Esophagus (tissue), 2 donors: ENCODE data around the gene DDI2. TPM values are rescaled to one million over a fixed set of nuclear protein-coding genes. Genes with fewer than 3 reads are reported as not detected.
"Not testable (repeated sequence)": the region's sequence is repeated elsewhere in the genome, so short reads cannot be mapped to it uniquely, and the experiment has no call there.

Experiments
- H3K27ac ChIP-seq, 2 donors: one replicate each; pipeline ENCODE4 v1.5.1; 2013; ENCODE audit warnings: low read depth in 2 of 2, mild to moderate bottlenecking in 2 of 2, inconsistent platforms in 1 of 2, low read length in 1 of 2, moderate library complexity in 1 of 2
- H3K27me3 ChIP-seq, 2 donors: one replicate each; pipeline ENCODE4 v1.6.1; 2013; ENCODE audit warnings: low read length in 2 of 2, control low read depth in 1 of 2, mild to moderate bottlenecking in 1 of 2; ENCODE audit not compliant: insufficient read depth in 2 of 2, control insufficient read depth in 1 of 2
- H3K36me3 ChIP-seq, 2 donors: one replicate each; pipeline ENCODE4 v1.6.1; 2013; ENCODE audit warnings: low read length in 1 of 2; ENCODE audit not compliant: control insufficient read depth in 2 of 2, insufficient read depth in 2 of 2
- H3K4me1 ChIP-seq, 2 donors: one replicate each; pipeline ENCODE4 v1.6.1; 2013; ENCODE audit warnings: low read length in 1 of 2; ENCODE audit not compliant: control insufficient read depth in 2 of 2, insufficient read depth in 2 of 2
- H3K4me3 ChIP-seq, 2 donors: one replicate each; pipeline ENCODE4 v1.5.1; 2013; ENCODE audit warnings: low read length in 2 of 2, mild to moderate bottlenecking in 2 of 2, low read depth in 1 of 2, moderate library complexity in 1 of 2
- H3K9me3 ChIP-seq, 2 donors: one replicate each; pipeline ENCODE4 v1.6.1; 2013; ENCODE audit warnings: mild to moderate bottlenecking in 2 of 2, low read depth in 1 of 2, low read length in 1 of 2, moderate library complexity in 1 of 2; ENCODE audit not compliant: control insufficient read depth in 2 of 2, insufficient read depth in 1 of 2
- WGBS, 2 donors: extraction: QIAGEN DNeasy Blood & Tissue Kit; methylation state at CpG; one replicate each; pipeline ENCODE4 v1.1.7; 2013; 5-methylcytosine and 5-hydroxymethylcytosine counted together
- polyA plus RNA-seq, 2 donors: library from polyadenylated mRNA; stranded (reverse); fragments of 200-250 nt; gene quantifications; one replicate each; pipeline ENCODE4 v1.2.3, GENCODE V29; 2013
- donor health status: healthy with polysubstance abuse.
- donor health status: Bipolar disorder and iron deficiency.

Gene DDI2
- polyA plus RNA-seq, 2 donors = 9.6 to 15.3 TPM

DNA sequence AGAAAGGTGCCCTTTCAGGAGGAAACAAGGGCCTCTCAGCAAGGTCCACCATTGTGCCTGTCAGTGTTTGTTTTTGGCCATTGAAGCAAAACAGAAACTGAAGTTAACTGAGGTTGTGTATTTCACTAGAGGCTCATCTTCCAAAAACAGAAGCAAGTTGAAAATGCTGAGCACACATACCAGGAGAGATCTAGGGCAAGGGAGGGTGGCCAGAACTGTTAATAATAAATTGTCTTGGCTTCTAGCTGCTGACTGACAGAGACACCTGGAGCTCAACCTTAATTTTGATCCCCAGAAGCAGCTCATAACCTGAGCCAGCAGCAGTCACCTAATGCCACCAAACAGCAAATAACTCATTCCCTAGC is 37.6 kb upstream of the DDI2 start:
- Histone ChIP-seq H3K27me3 (no peaks in the 10 kb centered on the region), H3K36me3 (no peaks in the 10 kb centered on the region), H3K9me3 (no peaks in the 10 kb centered on the region), H3K4me3 (no peak overlapping the region), H3K27ac (peak overlapping the region; percentile 62 to 69), H3K4me1 (peaks cover 3 to 8% of the 10 kb centered on the region in 2 donors)

DNA sequence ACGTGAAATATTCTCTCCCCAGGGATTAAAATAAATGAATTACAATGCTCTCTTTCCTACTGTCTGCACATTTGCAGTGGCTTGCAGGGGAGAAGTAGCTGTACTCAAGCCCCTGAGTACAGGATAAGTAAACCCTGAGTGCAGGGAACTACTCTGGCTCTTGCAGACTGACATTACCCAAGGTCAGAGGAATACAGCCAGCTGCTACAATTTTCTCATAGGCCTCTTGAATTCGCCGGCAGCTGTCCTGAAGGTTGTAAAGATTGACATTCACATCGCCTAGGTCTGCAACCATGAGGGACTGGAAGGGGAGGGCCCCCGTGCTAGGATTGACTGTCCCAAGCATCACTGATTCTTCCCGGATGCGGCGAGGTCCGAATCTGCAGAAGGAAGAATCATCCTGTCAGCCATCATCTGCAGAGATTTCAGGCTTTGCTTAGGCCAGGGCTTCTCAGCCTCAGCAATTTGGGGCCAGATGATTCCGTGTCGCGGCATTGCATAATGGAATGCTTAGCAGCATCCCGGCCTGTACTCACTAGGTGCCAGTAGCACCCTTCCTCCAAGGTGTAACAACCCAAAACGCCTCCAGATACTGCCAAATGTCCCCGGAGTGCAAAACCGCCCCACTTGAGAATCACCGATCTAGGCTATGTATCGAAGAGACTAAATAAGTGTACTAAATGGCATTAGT is 34.1 kb upstream of the DDI2 start:
- H3K36me3 ChIP-seq = no peaks in the 10 kb centered on the region
- H3K27me3 ChIP-seq = no peaks in the 10 kb centered on the region
- 88 to 96% methylated on average over 18 of the region's 18 CpGs for WGBS, 2 donors
- no peak overlapping the region for H3K4me3 ChIP-seq
- H3K27ac ChIP-seq = no peak overlapping the region
- H3K4me1 ChIP-seq = peaks cover 3 to 8% of the 10 kb centered on the region in 2 donors
- no peaks in the 10 kb centered on the region for H3K9me3 ChIP-seq

DNA sequence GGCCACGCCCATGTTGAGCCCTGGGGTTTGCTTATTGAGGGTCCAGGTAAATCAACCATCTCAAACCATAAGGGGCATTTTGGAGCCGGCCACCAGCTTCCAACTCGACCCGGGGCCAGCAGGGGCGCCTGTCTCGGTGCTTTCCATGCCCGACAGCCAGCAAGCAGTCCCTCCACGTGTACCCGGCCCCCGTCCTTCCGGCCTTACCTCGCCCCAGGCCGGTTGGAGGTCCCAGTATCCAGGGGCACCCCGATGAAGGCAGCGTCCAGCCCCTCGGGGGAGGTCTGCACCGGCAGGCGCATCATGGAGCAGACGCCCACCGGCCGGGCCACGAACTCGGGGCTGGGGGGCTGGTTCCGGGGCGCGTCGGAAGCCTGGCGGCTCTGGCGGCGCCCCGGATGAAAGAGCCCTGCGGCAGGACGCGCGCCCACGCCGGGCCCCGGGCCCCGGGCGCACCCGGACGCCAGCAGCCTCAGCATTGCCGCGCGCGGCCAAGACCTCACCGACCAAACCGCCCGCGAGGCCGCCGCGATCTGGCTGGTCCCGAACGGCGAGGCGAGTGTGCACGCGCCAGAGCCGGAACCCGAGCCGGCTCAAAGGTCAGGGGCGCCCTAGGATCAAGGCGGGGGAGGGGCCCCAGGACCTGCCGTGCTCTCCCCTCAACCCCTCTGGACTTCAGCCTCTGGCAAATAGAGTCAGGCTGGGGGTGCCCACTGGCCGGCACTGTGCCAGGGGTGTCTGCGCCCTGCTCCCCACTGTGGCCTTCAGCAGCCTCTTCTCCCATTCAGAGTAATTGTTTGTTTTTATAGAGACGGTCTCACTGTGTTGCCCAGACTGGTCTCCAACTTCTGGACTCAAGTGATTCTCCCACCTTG is 32.5 kb upstream of the DDI2 start, which contains the start of gene AGMAT:
TSS of gene AGMAT (minus strand) at position 563 of the 875 bp plus-strand sequence. CDS start at position 479, 84 bp downstream.
- Histone ChIP-seq H3K4me1 (peaks cover 0 to 2% of the 10 kb centered on the region in 2 donors), H3K27ac (no peak within 1 kb of the TSS), H3K9me3 (no peaks in the 10 kb centered on the region), H3K27me3 (no peaks in the 10 kb centered on the region), H3K4me3 (peak within 1 kb of the TSS; percentile 53 to 55), H3K36me3 (no peaks in the 10 kb centered on the region)
- WGBS, 2 donors = 2 to 3% methylated on average over 51 to 68 of the region's 68 CpGs

DNA sequence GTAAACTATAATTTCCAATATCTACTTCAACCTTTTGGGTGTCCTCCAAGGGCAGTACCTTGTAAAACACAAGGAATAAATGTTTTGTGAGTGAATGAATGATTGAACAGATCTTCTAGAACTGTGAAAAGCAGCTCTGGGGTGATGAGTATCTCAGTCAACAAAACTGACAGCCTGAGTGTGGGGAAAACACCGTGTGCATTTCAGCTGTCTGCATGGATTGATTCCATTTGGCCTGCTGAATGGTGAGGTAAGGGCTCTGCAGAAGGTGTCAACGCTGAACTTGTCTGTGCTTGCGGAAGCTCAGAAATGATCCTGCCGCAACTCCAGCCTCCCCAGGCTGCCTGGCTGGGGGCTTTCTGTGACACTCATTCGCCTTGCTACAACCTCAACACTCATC is 25.0 kb upstream of the DDI2 start:
- H3K36me3 ChIP-seq = no peaks in the 10 kb centered on the region
- no peak overlapping the region for H3K4me3 ChIP-seq
- WGBS, 2 donors = 28 to 58% methylated on average over 5 of the region's 5 CpGs
- no peaks in the 10 kb centered on the region for H3K4me1 ChIP-seq
- H3K27me3 ChIP-seq = no peaks in the 10 kb centered on the region
- no peaks in the 10 kb centered on the region for H3K9me3 ChIP-seq
- H3K27ac ChIP-seq = peak overlapping the region in 1 of 2 donors; percentile 21

DNA sequence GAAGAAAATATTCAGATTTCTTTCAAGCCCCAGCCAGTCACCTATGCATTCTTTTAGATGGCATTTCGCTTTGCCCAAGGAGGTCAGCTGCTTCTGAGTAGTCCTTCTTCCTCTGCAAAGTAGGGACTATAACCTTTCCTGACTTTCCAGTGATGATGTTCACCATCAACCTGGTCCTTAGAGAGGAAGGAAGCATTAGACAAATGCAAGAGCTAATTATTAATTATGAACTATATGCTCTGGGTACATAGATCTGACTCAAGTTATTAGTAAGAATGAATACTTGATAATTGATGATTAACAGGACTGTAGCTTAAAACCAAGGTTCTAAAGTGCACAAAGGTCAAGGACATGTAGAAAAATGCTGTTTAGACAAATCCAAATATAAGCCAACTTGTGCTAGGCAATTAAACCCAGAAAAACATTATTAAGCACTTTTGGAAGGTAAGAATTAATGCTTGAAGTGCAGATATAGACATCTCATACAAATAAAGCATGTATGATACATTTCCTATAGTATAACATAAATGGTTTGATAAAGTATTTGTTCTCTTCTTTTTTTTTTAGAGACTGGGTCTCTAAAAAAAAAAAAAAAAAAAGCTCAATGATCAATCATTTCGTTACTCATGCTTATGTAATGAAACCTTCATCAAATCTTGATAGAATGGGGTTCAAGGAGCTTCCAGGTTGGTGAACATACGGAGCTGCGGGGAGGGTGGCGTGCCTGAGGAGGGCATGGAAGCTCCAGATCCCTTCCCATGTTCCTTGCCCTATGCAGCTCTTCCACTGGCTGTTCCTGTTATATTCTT is 21.2 kb upstream of the DDI2 start:
- WGBS, 2 donors = 73 to 85% methylated on average over 5 of the region's 5 CpGs

DNA sequence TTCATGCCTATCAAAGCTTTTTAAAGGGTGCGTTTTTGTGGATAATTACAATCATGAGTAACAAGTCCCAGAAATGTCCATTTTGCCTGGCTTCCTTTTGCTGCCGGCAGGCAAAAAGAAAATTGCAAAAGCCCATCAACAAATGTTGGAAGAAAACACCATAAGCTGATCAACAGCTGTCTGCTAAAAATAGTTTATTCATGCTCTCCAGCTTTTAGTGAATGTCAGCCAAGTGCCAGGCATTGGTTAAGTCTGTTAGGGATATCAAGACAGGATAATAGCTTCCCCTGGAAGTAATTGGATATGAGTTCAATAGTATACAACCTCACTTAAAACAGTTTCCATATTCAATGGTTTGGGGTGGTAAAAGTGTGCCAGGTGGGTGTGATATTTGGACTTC is 18.8 kb upstream of the DDI2 start:
- no peaks in the 10 kb centered on the region for H3K9me3 ChIP-seq
- H3K27ac ChIP-seq = no peak overlapping the region
- H3K36me3 ChIP-seq = no peaks in the 10 kb centered on the region
- no peaks in the 10 kb centered on the region for H3K4me1 ChIP-seq
- no peak overlapping the region for H3K4me3 ChIP-seq
- WGBS, 2 donors = 55 to 56% methylated on average over 2 of the region's 2 CpGs
- H3K27me3 ChIP-seq = no peaks in the 10 kb centered on the region

More for the DNA sequence above, 21.2 kb upstream of the DDI2 start:
- no peaks in the 10 kb centered on the region for H3K36me3 ChIP-seq
- H3K27ac ChIP-seq = no peak overlapping the region
- no peaks in the 10 kb centered on the region for H3K4me1 ChIP-seq
- no peak overlapping the region for H3K4me3 ChIP-seq
- H3K27me3 ChIP-seq = no peaks in the 10 kb centered on the region
- no peaks in the 10 kb centered on the region for H3K9me3 ChIP-seq

DNA sequence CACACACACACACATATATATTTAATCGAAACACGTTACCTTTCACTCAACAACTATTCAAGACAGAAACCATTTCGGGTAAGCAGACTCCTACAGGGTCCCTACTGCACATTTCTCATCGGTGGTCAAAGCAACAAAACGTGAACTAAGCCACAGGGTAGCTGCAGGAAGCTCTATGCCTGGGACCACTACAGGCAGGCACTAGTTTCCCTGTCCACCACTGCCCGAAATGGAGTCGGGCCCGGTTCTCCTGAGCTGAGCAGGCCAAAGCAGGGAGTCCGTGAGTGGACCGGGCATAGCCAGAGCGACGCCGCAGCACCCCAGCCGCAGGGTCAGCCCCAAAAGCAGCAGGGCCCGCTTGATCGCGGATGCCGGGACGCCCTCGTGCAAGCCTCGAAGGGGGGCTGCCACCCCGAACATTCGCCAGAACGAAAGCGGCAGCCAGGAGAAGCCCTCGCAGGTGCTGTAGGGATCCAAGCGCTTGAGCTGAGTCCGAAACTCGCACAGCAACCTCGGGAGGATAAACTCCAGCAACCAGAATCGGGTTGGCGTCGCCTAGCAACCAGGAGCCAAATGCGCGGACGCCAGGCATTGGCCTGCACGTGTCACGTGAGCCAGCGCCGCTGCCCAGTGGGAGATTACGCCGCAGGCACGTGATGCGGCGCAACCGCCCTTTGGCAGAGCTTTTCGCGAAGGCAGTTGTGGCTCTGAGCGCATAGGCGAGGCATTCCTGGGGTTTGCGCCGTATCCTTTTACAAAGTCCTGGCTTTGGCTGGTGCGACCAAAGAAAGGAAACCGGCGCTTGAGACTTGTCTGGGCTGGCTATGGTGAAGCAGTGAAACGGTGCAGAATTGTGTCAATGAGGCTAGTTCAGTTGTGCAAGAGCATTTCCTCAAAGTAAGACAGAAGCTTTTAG is 13.9 kb upstream of the DDI2 start:
- WGBS, 2 donors = 1 to 2% methylated on average over 56 of the region's 56 CpGs
- H3K27ac ChIP-seq = peak overlapping the region; percentile 97
- no peaks in the 10 kb centered on the region for H3K9me3 ChIP-seq
- no peaks in the 10 kb centered on the region for H3K27me3 ChIP-seq
- no peaks in the 10 kb centered on the region for H3K36me3 ChIP-seq
- H3K4me1 ChIP-seq = peaks cover 0 to 3% of the 10 kb centered on the region in 2 donors
- peak overlapping the region; percentile 63 to 86 for H3K4me3 ChIP-seq

DNA sequence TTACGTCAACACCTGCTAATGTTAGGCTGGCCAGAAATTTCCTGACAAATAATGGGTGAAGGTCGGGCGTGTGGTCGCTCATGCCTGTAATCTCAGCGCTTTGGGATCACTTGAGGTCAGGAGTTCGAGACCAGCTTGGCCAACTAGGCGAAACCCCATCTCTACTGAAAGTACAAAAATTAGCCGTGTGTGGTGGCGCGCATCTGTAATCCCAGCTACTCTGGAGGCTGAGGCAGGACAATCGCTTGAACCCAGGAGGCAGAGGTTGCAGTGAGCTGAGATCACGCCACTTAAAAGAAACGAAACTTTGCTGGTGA is 13.3 kb upstream of the DDI2 start:
- not testable (repeated sequence) for H3K9me3 ChIP-seq, H3K27me3 ChIP-seq, H3K4me1 ChIP-seq, H3K36me3 ChIP-seq
- Histone ChIP-seq H3K27ac (peak overlapping the region; percentile 97), H3K4me3 (peak overlapping the region; percentile 63 to 86)
- WGBS, 2 donors = 63 to 69% methylated on average over 13 of the region's 13 CpGs

DNA sequence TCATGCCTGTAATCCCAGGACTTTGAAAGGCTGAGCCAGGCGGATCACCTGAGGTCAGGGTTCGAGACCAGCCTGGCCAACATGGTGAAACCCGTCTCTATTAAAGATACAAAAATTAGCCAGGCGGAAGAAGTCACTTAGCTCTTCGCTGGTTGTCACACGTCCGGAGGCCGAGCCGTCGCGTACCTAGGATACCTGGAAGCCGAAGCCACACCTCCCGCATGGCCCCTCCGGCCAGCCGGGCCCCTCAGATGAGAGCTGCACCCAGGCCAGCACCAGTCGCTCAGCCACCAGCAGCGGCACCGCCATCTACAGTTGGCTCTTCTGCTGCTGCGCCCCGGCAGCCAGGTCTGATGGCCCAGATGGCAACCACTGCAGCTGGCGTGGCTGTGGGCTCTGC is 12.9 kb upstream of the DDI2 start:
- H3K36me3 ChIP-seq, H3K9me3 ChIP-seq, H3K4me1 ChIP-seq, H3K27me3 ChIP-seq, H3K4me3 ChIP-seq: not testable (repeated sequence)
- peak overlapping the region in 1 of 2 donors; percentile 97 for H3K27ac ChIP-seq
- 96% methylated on average over 21 of the region's 21 CpGs for WGBS, 2 donors
